Loucy (cell line): Measurements from ENCODE around the gene DNLZ.

Experiments
- H2AFZ ChIP-seq: fragments of 200-600 bp; sonication (generic); 2 replicates; pipeline ENCODE4 v1.6.0; 2016; ENCODE audit warnings: antibody characterized with exemption, mild to moderate bottlenecking, low read length, moderate library complexity
- H3F3A ChIP-seq: fragments of 200-600 bp; 2 replicates; pipeline ENCODE4 v1.6.0; 2016; ENCODE audit warnings: antibody characterized with exemption, low read depth, mild to moderate bottlenecking
- H3K27me3 ChIP-seq: fragments of 200-600 bp; sonication (generic); 2 replicates; pipeline ENCODE4 v1.6.1; 2014; ENCODE audit warnings: low read length, mild to moderate bottlenecking; ENCODE audit not compliant: insufficient read depth, poor library complexity, severe bottlenecking
- H3K36me3 ChIP-seq: fragments of 200-600 bp; sonication (generic); 2 replicates; pipeline ENCODE4 v1.6.1; 2016; ENCODE audit warnings: low read length; ENCODE audit not compliant: insufficient read depth
- H3K4me1 ChIP-seq: fragments of 200-600 bp; sonication (generic); 2 replicates; pipeline ENCODE4 v1.5.1; 2014; ENCODE audit warnings: low read length, mild to moderate bottlenecking; ENCODE audit not compliant: insufficient read depth, poor library complexity, severe bottlenecking
- H3K4me2 ChIP-seq: fragments of 200-600 bp; sonication (generic); 2 replicates; pipeline ENCODE4 v1.6.0; 2014; ENCODE audit warnings: antibody characterized with exemption, low read length, low read depth, mild to moderate bottlenecking; ENCODE audit not compliant: poor library complexity, severe bottlenecking
- H3K4me3 ChIP-seq: fragments of 200-600 bp; sonication (generic); 2 replicates; pipeline ENCODE4 v1.5.1; 2014; ENCODE audit warnings: low read length, mild to moderate bottlenecking, mixed read lengths; ENCODE audit not compliant: poor library complexity, severe bottlenecking
- H3K79me2 ChIP-seq: fragments of 200-600 bp; sonication (generic); 2 replicates; pipeline ENCODE4 v1.6.1; 2014; ENCODE audit warnings: low read length; ENCODE audit not compliant: insufficient read depth
- H3K9ac ChIP-seq: fragments of 200-600 bp; sonication (generic); 2 replicates; pipeline ENCODE4 v1.6.0; 2014; ENCODE audit warnings: mild to moderate bottlenecking, low read depth, low read length, moderate library complexity; ENCODE audit not compliant: poor library complexity, severe bottlenecking
- H3K9me2 ChIP-seq: fragments of 200-600 bp; sonication (generic); replicated peaks from 2 replicates; pipeline ENCODE4 v1.6.1; 2016; ENCODE audit warnings: low read depth, low read length, mixed read lengths
- H3K9me3 ChIP-seq: fragments of 200-600 bp; sonication (generic); 2 replicates; pipeline ENCODE4 v1.6.1; 2014; ENCODE audit warnings: mild to moderate bottlenecking, antibody characterized with exemption, low read length, low read depth; ENCODE audit not compliant: insufficient read depth
- H4K20me1 ChIP-seq: fragments of 200-600 bp; sonication (generic); 2 replicates; pipeline ENCODE4 v1.6.0; 2014; ENCODE audit warnings: antibody characterized with exemption, low read length, mild to moderate bottlenecking; ENCODE audit not compliant: insufficient read depth, poor library complexity, severe bottlenecking
- EZH2phosphoT487 ChIP-seq: fragments of 200-600 bp; IDR thresholded peaks from 2 replicates; pipeline ENCODE4 v1.6.1; 2018; ENCODE audit warnings: antibody characterized with exemption, mild to moderate bottlenecking, moderate library complexity, borderline replicate concordance
- TF ChIP-seq, protein P1 (sequence below): fragments of 200-600 bp; sonication (generic); conservative IDR thresholded peaks from 2 replicates; pipeline ENCODE4 v1.5.1; 2014; ENCODE audit warnings: mild to moderate bottlenecking, antibody characterized with exemption, low read length

DNLZ gene

DNA sequence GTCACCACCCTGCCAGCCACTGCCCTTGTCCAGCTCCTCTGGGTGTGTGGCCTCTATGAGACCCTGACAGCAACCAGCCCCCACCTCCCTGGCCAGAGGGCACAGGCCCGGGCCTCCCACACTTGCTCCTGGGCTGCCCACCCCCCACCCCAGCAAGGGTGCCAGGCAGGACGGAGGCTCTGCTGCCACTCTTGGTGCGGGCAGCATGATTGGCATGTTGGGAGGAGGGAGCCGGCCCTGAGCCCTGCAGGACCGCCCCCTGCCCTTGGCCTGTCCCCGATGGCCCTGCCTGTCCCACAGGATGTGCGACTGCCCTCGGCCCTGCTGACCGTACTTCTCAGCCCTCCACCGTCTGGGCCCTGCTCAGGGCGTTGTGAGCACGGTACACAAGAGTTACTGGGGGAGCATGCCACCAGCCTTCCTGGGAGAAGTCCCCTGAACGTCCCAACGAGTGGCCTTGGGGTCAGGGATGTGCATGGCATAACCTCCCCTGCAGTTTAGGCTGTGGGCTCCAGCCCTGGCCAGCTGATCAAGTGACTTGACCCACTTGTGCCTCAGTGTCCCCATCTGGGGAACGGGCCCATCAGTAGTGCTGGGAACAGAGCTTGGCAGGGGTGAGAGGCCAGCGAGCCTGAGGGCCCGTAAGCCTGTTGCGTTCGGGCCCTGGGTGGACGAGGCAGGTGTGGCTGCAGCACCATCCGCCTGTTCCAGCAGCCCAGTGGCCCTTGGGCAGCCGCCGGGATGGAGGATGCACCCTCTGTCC is 20.2 kb downstream of the DNLZ start:
- TF ChIP-seq, protein P1, sequence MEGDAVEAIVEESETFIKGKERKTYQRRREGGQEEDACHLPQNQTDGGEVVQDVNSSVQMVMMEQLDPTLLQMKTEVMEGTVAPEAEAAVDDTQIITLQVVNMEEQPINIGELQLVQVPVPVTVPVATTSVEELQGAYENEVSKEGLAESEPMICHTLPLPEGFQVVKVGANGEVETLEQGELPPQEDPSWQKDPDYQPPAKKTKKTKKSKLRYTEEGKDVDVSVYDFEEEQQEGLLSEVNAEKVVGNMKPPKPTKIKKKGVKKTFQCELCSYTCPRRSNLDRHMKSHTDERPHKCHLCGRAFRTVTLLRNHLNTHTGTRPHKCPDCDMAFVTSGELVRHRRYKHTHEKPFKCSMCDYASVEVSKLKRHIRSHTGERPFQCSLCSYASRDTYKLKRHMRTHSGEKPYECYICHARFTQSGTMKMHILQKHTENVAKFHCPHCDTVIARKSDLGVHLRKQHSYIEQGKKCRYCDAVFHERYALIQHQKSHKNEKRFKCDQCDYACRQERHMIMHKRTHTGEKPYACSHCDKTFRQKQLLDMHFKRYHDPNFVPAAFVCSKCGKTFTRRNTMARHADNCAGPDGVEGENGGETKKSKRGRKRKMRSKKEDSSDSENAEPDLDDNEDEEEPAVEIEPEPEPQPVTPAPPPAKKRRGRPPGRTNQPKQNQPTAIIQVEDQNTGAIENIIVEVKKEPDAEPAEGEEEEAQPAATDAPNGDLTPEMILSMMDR: no peak
- TF ChIP-seq EZH2phosphoT487: no peak
- Histone ChIP-seq H3F3A (no peaks in the 10 kb centered on the region), H4K20me1 (no peaks in the 10 kb centered on the region), H2AFZ (no peak overlapping the region), H3K9ac (no peak overlapping the region), H3K4me1 (no peaks in the 10 kb centered on the region), H3K27me3 (no peaks in the 10 kb centered on the region), H3K9me2 (no peaks in the 10 kb centered on the region), H3K36me3 (no peaks in the 10 kb centered on the region), H3K79me2 (no peaks in the 10 kb centered on the region), H3K4me2 (no peak overlapping the region), H3K4me3 (no peak overlapping the region), H3K9me3 (no peaks in the 10 kb centered on the region)

DNA sequence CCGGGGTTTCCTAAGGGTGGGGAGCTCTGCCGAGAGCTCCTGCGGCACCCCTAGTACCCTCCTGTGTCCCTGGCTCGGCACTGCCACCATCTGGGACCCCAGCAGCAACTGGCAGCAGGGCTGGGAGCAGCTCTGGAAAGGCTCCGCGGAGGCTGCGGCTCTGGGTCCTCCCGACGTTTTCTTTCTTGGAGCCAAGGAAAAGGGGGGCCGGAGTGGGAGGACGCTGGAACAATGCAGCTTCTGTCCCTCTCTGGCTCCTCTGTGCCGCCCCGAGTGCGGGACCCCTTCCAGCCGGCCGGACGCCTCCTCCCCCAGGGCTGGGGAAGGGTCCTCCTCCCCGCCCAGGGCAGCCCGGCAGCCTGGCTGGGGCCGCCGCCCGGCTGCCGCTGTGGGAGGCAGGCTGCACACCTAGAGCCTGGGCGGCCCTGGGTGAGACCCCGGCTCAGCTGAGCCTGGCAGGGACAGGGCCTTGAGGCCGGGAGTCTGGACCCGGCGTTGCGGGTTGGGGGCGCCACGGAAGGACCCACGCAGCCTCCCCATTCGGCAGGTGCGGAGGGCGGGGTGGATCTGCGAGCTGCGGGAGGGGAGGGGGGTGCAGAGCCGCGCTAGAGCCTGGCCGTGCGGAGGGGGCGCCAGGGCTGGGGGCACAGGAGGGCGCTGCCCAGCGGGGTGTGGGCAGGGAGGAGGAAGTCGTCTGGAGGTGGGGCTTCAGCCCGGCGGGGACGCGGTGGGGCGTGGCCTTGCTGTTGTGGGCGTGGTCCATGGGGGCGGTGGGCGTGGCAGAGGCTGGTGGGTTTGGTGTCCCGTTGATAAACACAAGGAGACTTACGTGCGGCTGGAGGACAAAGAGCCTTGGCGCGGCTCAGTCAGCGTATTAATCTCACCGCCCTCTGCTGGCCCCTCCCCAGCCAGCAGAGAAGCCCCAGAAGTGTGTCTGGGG is 21.1 kb downstream of the DNLZ start:
- Histone ChIP-seq H3K4me3 (no peak overlapping the region), H3F3A (no peaks in the 10 kb centered on the region), H3K9me2 (no peaks in the 10 kb centered on the region), H3K9ac (no peak overlapping the region), H3K9me3 (no peaks in the 10 kb centered on the region), H2AFZ (no peak overlapping the region), H3K4me1 (no peaks in the 10 kb centered on the region), H3K36me3 (no peaks in the 10 kb centered on the region), H3K27me3 (no peaks in the 10 kb centered on the region), H3K79me2 (no peaks in the 10 kb centered on the region), H4K20me1 (no peaks in the 10 kb centered on the region), H3K4me2 (no peak overlapping the region)
- no peak for TF ChIP-seq EZH2phosphoT487
- TF ChIP-seq, protein P1: no peak

DNA sequence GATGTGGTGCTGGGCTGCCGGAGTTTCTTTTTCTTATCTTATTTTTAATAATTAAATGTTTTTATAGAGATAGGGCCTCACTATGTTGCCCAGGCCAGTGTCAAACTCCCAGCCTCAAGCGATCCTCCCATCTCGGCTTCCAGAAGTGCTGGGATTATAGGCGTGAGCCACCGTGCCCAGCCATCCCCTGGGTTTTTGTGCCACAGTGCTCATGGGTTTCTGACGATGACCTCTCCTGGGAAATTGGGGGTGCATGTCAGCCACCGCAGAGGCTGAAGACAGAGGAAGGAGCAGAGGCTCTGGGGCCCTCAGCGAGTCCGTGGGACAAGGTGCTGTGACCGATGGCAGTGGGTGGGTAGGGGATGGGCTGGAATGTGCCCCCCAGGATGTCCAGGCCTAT is 21.8 kb downstream of the DNLZ start:
- H4K20me1 ChIP-seq: no peaks in the 10 kb centered on the region
- H3K4me3 ChIP-seq: no peak overlapping the region
- H2AFZ ChIP-seq: no peak overlapping the region
- H3K4me1 ChIP-seq: no peaks in the 10 kb centered on the region
- no peak overlapping the region for H3K4me2 ChIP-seq
- no peaks in the 10 kb centered on the region for H3K9me3 ChIP-seq
- no peaks in the 10 kb centered on the region for H3K36me3 ChIP-seq
- TF ChIP-seq, protein P1: no peak
- no peak for TF ChIP-seq EZH2phosphoT487
- no peaks in the 10 kb centered on the region for H3F3A ChIP-seq
- H3K27me3 ChIP-seq: no peaks in the 10 kb centered on the region
- H3K79me2 ChIP-seq: no peaks in the 10 kb centered on the region
- no peak overlapping the region for H3K9ac ChIP-seq
- no peaks in the 10 kb centered on the region for H3K9me2 ChIP-seq
